Measurements from ENCODE around the gene POU2AF2. TPM values are rescaled to one million over a fixed set of nuclear protein-coding genes. Genes with fewer than 3 reads are reported as not detected.
A peak's percentile ranks its signal among the peaks of the same experiment; 100 is the strongest.

Gene POU2AF2
- total RNA-seq, 1 experiment from 2014 or later, result 0.35 TPM

GRCh38 chr11:111334532-111335502, 89.3 kb downstream of the POU2AF2 start:
- H3K4me1 Mint-ChIP-seq (ENCODE audit: low read depth, unreplicated experiment), result peaks cover 22% of the 10 kb centered on the region
- H3K9me3 Mint-ChIP-seq (ENCODE audit: low read depth, unreplicated experiment), result peaks cover 4% of the 10 kb centered on the region
- no peaks in the 10 kb centered on the region for H3K36me3 Mint-ChIP-seq (ENCODE audit: insufficient read depth, unreplicated experiment)
- intact Hi-C loops (cut with micrococcal nuclease; ENCODE audit: unreplicated experiment), result no loop called here
- H3K27me3 Mint-ChIP-seq (ENCODE audit: unreplicated experiment), result no peaks in the 10 kb centered on the region
- no peak overlapping the region for H3K27ac Mint-ChIP-seq (ENCODE audit: unreplicated experiment)
- peak; percentile 51 for DNase-seq
- H3K4me3 Mint-ChIP-seq (ENCODE audit: low read depth, unreplicated experiment), result no peak overlapping the region
- BruUV-seq (replicated peaks), result no TSS peak
- TF ChIP-seq, protein P1, sequence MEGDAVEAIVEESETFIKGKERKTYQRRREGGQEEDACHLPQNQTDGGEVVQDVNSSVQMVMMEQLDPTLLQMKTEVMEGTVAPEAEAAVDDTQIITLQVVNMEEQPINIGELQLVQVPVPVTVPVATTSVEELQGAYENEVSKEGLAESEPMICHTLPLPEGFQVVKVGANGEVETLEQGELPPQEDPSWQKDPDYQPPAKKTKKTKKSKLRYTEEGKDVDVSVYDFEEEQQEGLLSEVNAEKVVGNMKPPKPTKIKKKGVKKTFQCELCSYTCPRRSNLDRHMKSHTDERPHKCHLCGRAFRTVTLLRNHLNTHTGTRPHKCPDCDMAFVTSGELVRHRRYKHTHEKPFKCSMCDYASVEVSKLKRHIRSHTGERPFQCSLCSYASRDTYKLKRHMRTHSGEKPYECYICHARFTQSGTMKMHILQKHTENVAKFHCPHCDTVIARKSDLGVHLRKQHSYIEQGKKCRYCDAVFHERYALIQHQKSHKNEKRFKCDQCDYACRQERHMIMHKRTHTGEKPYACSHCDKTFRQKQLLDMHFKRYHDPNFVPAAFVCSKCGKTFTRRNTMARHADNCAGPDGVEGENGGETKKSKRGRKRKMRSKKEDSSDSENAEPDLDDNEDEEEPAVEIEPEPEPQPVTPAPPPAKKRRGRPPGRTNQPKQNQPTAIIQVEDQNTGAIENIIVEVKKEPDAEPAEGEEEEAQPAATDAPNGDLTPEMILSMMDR (IDR thresholded peaks at IDR 0.05; ENCODE audit: unreplicated experiment), result no peak
- CTCF ChIA-PET, result no interaction called here

DNA sequence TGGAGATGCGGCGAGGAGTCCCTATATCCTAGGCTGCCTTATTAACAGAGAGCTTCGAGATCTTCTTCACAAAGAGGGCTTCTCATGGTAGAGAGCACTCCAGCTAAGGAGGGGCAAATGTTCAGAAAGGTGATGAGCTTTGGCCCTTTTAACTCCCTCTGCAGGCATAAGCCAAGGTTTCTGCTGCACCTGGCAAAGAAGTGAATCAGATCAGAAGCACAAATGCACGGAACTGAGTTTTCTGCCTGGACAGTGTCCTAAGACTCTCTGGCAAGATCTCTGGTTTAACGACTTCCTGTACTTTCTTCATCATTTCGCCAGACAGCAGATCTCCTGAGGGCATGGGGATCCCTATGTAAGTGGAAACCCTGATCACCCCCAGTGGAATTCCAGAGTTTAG, 90.0 kb downstream of the POU2AF2 start:
- no peak overlapping the region for H3K27ac Mint-ChIP-seq (ENCODE audit: unreplicated experiment)
- CTCF ChIA-PET, result no interaction called here
- no TSS peak for BruUV-seq (replicated peaks)
- peaks cover 4% of the 10 kb centered on the region for H3K9me3 Mint-ChIP-seq (ENCODE audit: low read depth, unreplicated experiment)
- no peaks in the 10 kb centered on the region for H3K36me3 Mint-ChIP-seq (ENCODE audit: insufficient read depth, unreplicated experiment)
- peaks cover 22% of the 10 kb centered on the region for H3K4me1 Mint-ChIP-seq (ENCODE audit: low read depth, unreplicated experiment)
- H3K4me3 Mint-ChIP-seq (ENCODE audit: low read depth, unreplicated experiment), result no peak overlapping the region
- intact Hi-C loops (cut with micrococcal nuclease; ENCODE audit: unreplicated experiment), result no loop called here
- TF ChIP-seq, protein P1 (IDR thresholded peaks at IDR 0.05; ENCODE audit: unreplicated experiment), result no peak
- no peak for DNase-seq
- H3K27me3 Mint-ChIP-seq (ENCODE audit: unreplicated experiment), result no peaks in the 10 kb centered on the region

Other genes starting within 250 kb of the POU2AF2 start
- 3.4 and 3.8 TPM in 2 replicates for gene POU2AF3, start 52.8 kb downstream of the POU2AF2 start, total RNA-seq (2022)
- not detected in 2 replicates for gene POU2AF1, start 133.6 kb downstream of the POU2AF2 start, total RNA-seq (2022)

Measured in Calu3 (cell line).